ENCODE results near the gene PPFIA3. TPM values are rescaled to one million over a fixed set of nuclear protein-coding genes. Genes with fewer than 3 reads are reported as not detected.
"Not testable (repeated sequence)": the region's sequence is repeated elsewhere in the genome, so short reads cannot be mapped to it uniquely, and the experiment has no call there.

PPFIA3 gene
- total RNA-seq, 4 donors from 2014 or later, result 10.9 to 20.9 (median 13.8) TPM

DNA sequence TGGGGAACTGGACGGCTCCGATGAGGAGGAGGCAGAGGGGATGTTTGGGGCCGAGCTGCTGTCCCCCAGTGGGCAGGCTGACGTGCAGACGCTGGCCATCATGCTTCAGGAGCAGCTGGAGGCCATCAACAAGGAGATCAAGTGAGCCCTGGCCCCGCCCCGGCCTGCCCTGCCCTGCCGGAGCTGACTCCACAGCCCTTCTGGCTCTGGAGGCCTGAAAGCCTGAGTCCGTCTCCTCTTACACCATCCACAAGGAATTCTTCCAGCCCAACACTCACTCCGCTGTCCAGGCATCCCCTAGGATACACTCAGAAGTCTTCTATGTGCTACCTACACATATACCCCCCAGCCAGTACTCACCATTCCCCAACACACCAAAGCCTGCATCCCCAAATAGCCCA is 17.4 kb downstream of the PPFIA3 start:
- Histone ChIP-seq H3K4me1 (peaks cover 0 to 49% (median 22%) of the 10 kb centered on the region in 3 donors), H3K4me3 (peak overlapping the region in 1 of 4 donors; percentile 6), H3K36me3 (peaks cover 0 to 15% (median 0%) of the 10 kb centered on the region in 3 donors), H3K27me3 (peaks cover 0 to 3% (median 0%) of the 10 kb centered on the region in 4 donors), H3K27ac (peak overlapping the region; percentile 16 to 84 (median 78)), H3K9me3 (no peaks in the 10 kb centered on the region)
- DNase-seq, result no peak
- TF ChIP-seq, protein P1, sequence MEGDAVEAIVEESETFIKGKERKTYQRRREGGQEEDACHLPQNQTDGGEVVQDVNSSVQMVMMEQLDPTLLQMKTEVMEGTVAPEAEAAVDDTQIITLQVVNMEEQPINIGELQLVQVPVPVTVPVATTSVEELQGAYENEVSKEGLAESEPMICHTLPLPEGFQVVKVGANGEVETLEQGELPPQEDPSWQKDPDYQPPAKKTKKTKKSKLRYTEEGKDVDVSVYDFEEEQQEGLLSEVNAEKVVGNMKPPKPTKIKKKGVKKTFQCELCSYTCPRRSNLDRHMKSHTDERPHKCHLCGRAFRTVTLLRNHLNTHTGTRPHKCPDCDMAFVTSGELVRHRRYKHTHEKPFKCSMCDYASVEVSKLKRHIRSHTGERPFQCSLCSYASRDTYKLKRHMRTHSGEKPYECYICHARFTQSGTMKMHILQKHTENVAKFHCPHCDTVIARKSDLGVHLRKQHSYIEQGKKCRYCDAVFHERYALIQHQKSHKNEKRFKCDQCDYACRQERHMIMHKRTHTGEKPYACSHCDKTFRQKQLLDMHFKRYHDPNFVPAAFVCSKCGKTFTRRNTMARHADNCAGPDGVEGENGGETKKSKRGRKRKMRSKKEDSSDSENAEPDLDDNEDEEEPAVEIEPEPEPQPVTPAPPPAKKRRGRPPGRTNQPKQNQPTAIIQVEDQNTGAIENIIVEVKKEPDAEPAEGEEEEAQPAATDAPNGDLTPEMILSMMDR (IDR thresholded peaks at IDR 0.05), result no peak
- TF ChIP-seq POLR2A (IDR thresholded peaks at IDR 0.05), result no peak
- intact Hi-C loops (cut with DNase I), result no loop called here
- 49 to 78% methylated on average over 2 to 10 of the region's 10 CpGs for WGBS, 2 donors

DNA sequence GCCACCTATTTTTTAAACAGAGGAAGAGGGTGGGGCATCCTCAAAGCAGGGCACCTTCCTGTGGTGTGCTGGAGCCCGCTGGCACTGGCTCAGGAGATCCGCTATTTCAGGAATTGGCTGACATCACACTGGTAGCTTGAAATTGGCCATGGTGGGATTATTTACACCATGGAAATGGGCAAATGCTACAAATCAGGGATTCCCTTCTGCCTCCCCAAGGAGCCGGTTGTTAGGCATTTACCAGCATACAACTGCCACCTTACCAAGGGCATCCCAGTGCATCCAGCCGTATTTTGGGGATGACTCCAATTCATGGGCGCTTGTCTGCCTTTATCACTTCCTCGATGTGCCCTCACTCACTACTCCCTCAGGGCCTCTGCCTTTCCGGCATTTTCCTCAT is 21.6 kb downstream of the PPFIA3 start:
- intact Hi-C loops (cut with DNase I), result no loop called here
- Histone ChIP-seq H3K36me3 (no peaks in the 10 kb centered on the region), H3K9me3 (no peaks in the 10 kb centered on the region), H3K4me3 (no peak overlapping the region), H3K27me3 (no peaks in the 10 kb centered on the region), H3K27ac (no peak overlapping the region), H3K4me1 (peaks cover 5 to 35% (median 16%) of the 10 kb centered on the region in 3 donors)
- TF ChIP-seq, protein P1 (IDR thresholded peaks at IDR 0.05), result no peak
- no peak for TF ChIP-seq POLR2A (IDR thresholded peaks at IDR 0.05)
- DNase-seq, result no peak
- WGBS, 2 donors, result 84% methylated on average over 5 to 7 of the region's 7 CpGs

DNA sequence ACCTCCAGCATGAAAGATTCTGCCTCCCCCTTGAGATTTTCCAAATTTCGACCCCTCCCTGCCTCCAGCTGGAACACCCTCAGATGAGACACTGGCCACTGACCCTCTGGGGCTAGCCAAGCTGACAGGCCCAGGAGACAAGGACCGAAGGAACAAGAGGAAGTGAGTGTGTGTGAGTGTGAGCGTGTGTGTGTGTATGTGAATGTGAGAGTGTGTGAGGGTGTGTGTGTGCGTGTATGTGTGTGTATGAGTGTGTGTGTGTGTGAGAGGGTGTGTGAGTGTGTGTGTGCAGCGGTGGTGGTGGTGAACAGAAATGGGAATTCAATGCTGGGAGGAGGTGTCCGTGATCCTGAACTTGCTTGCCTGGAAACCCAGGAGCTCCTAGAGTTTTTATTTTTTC is 22.0 kb downstream of the PPFIA3 start:
- H3K4me1 ChIP-seq, result peaks cover 8 to 35% (median 16%) of the 10 kb centered on the region in 3 donors
- H3K36me3 ChIP-seq, result no peaks in the 10 kb centered on the region
- H3K27me3 ChIP-seq, result peaks cover 0 to under 1% (median 0%) of the 10 kb centered on the region in 4 donors
- no peaks in the 10 kb centered on the region for H3K9me3 ChIP-seq
- intact Hi-C loops (cut with DNase I), result no loop called here
- H3K27ac ChIP-seq, result no peak overlapping the region
- WGBS, 2 donors, result 83 to 85% methylated on average over 6 of the region's 6 CpGs
- no peak for DNase-seq
- TF ChIP-seq, protein P1 (IDR thresholded peaks at IDR 0.05), result no peak
- H3K4me3 ChIP-seq, result no peak overlapping the region

DNA sequence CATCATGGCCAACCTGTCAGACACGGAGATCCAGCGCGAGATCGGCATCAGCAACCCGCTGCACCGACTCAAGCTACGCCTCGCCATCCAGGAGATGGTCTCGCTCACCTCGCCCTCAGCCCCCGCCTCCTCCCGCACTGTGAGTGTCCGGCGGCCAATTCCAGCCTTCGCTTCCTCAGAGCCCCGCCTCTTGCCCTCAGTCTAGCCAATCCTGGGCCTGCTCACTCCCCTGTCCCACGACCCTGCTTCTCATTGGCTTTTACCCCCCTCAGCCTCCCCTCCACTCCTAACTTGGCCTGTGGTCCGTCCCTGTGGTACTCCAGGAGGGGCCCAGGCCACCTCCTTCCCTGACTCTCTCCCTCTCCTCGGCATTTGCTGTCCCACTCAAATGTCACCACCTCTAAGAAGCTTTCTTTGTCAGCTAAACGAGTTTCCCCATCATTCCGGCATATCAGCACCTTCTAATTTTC is 23.6 kb downstream of the PPFIA3 start:
- intact Hi-C loops (cut with DNase I), result no loop called here
- no peaks in the 10 kb centered on the region for H3K9me3 ChIP-seq
- peaks cover 8 to 28% (median 9%) of the 10 kb centered on the region in 3 donors for H3K4me1 ChIP-seq
- H3K36me3 ChIP-seq, result no peaks in the 10 kb centered on the region
- DNase-seq, result no peak
- H3K27me3 ChIP-seq, result peaks cover 0 to 5% (median 0%) of the 10 kb centered on the region in 4 donors
- H3K27ac ChIP-seq, result peak overlapping the region in 1 of 4 donors; percentile 3
- TF ChIP-seq, protein P1 (IDR thresholded peaks at IDR 0.05), result no peak
- TF ChIP-seq POLR2A (IDR thresholded peaks at IDR 0.05), result no peak
- 2 to 6% methylated on average over 16 to 21 of the region's 21 CpGs for WGBS, 2 donors
- H3K4me3 ChIP-seq, result peak overlapping the region in 3 of 4 donors; percentile 32 to 65 (median 43)

DNA sequence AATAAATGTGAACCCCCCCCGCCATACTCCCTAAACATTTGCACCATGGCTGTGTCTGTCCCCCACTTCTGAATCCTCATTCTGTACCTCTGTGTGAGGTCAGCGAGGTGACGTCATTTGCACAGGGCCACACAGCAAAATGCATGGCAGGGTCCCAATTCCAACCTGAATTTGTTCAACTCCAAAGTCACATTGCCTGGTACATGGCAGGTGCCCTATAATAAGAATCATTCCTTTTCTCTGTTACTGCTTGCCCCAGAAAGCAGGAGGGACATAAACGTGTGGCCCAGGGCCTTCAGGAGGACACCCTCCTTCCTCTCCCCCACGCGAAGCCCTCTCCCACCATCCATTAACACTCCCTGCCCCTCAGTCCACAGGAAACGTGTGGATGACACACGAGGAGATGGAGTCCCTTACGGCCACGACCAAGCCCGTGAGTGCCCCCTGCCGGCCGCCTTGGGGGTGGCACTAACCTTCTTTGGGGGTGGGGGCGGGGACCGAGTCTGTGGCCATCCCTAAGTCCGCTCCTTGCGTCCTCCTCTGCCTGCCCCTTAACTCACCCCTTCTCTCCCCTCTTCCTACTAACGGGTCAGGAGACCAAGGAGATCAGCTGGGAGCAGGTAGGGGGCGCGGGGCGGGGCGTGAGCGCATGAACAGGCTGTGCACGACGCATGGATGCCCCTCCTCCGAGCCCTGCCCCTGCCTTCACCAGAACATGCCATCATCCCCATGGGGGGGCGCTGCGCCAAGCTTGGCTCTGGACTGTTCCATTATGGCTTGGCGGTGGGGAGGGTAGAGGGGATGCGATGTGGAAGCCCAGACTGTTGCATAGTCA is 26.4 kb downstream of the PPFIA3 start:
- intact Hi-C loops (cut with DNase I), result loop anchor here (5.0 kb wide), 1 partner anchor 48 kb away; no protein-coding TSS in a partner anchor
- peak overlapping the region in 2 of 4 donors; percentile 15 to 56 for H3K4me3 ChIP-seq
- peaks cover 0 to 13% (median 0%) of the 10 kb centered on the region in 4 donors for H3K27me3 ChIP-seq
- 13 to 18% methylated on average over 8 to 14 of the region's 30 CpGs for WGBS, 2 donors
- H3K9me3 ChIP-seq, result no peaks in the 10 kb centered on the region
- TF ChIP-seq POLR2A (IDR thresholded peaks at IDR 0.05), result no peak
- TF ChIP-seq, protein P1 (IDR thresholded peaks at IDR 0.05), result peak; percentile 69 to 90 (median 78)
- H3K4me1 ChIP-seq, result peaks cover 17 to 56% (median 25%) of the 10 kb centered on the region in 3 donors
- no peak overlapping the region for H3K27ac ChIP-seq
- H3K36me3 ChIP-seq, result no peaks in the 10 kb centered on the region
- DNase-seq, result no peak

DNA sequence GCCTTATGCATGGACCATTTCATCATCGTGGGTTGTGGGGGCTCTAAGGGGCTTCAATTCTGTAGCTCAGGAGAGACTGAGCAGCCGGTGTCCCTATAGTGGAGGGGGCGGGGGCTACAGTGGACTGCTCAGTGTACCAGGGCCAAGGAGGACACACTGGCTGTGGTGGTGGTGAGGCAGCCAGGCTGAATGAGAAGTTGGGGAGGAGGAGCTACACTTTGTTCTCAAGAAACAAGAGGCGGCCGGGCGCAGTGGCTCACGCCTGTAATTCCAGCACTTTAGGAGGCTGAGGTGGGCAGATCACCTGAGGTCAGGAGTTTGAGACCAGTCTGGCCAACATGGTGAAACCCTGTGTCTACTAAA is 27.0 kb downstream of the PPFIA3 start:
- peaks cover 23 to 62% (median 31%) of the 10 kb centered on the region in 3 donors for H3K4me1 ChIP-seq
- WGBS, 2 donors, result 50 to 57% methylated on average over 4 to 7 of the region's 7 CpGs

More for the DNA sequence above, 27.0 kb downstream of the PPFIA3 start:
- H3K27me3 ChIP-seq, result peaks cover 0 to 13% (median 0%) of the 10 kb centered on the region in 4 donors
- intact Hi-C loops (cut with DNase I), result loop anchor here (5.0 kb wide), 1 partner anchor 49 kb away; no protein-coding TSS in a partner anchor
- not testable (repeated sequence) for H3K36me3 ChIP-seq, H3K27ac ChIP-seq, DNase-seq, H3K9me3 ChIP-seq
- H3K4me3 ChIP-seq, result peak overlapping the region in 1 of 4 donors; percentile 56

Measured in esophagus squamous epithelium (tissue), 5 donors.